ENCODE results near the gene KERA.

Gene KERA

GRCh38 chr12:91009319-91009950 is 48.4 kb downstream of the KERA start:
- no peaks in the 10 kb centered on the region for H3K9me3 ChIP-seq (ENCODE audit: control insufficient read depth, insufficient read depth, low read depth, low read length)
- CTCF ChIA-PET = interaction anchor here (0.6 to 1.0 kb wide), 4 partner anchors 31 to 838 kb away, joined by 3 read pairs; no protein-coding TSS in a partner anchor
- no peaks in the 10 kb centered on the region for H3K36me3 ChIP-seq (ENCODE audit: control insufficient read depth in 2 of 2, insufficient read depth in 1 of 2, low read length in 2 of 2)
- POLR2A ChIA-PET = no interaction called here
- TF ChIP-seq TCF7L2 (IDR thresholded peaks at IDR 0.05; ENCODE audit: borderline replicate concordance, low read depth, low read length) = no peak
- TF ChIP-seq ZNF529 (tag by site-specific recombination; IDR thresholded peaks at IDR 0.05; ENCODE audit: insufficient replicate concordance) = no peak
- TF ChIP-seq ZNF398 (tag by site-specific recombination; IDR thresholded peaks at IDR 0.05) = no peak
- TF ChIP-seq ZNF174 (tag by site-specific recombination; IDR thresholded peaks at IDR 0.05) = no peak
- TF ChIP-seq WT1 (tag by site-specific recombination; IDR thresholded peaks at IDR 0.05) = no peak
- TF ChIP-seq ZSCAN16 (tag by site-specific recombination; IDR thresholded peaks at IDR 0.05) = no peak
- TF ChIP-seq ZNF211 (tag by site-specific recombination; IDR thresholded peaks at IDR 0.05; ENCODE audit: low read depth) = no peak
- no peak for TF ChIP-seq ZNF416 (tag by site-specific recombination; IDR thresholded peaks at IDR 0.05)
- no peak for TF ChIP-seq ZFHX2 (tag by site-specific recombination; conservative IDR thresholded peaks at IDR 0.05)
- TF ChIP-seq ZNF548 (tag by site-specific recombination; IDR thresholded peaks at IDR 0.05) = no peak
- TF ChIP-seq HIC1 (tag by site-specific recombination; IDR thresholded peaks at IDR 0.05) = no peak
- no peak for TF ChIP-seq KLF9 (tag by site-specific recombination; IDR thresholded peaks at IDR 0.05; ENCODE audit: low read depth)
- TF ChIP-seq ZNF664 (tag by site-specific recombination; IDR thresholded peaks at IDR 0.05) = no peak
- H3K27ac ChIP-seq (ENCODE audit: extremely low read depth, low read depth, low read length) = no peak overlapping the region
- H3K4me1 ChIP-seq (ENCODE audit: control insufficient read depth, insufficient read depth, low read length) = peaks cover 7% of the 10 kb centered on the region; the same call in 1 of the 2 replicates
- H3K4me3 ChIP-seq (ENCODE audit: low read depth, low read length) = no peak overlapping the region

GRCh38 chr12:91007531-91008290 is 50.1 kb downstream of the KERA start:
- no peaks in the 10 kb centered on the region for H3K36me3 ChIP-seq (ENCODE audit: control insufficient read depth in 2 of 2, insufficient read depth in 1 of 2, low read length in 2 of 2)
- CTCF ChIA-PET = no interaction called here

More at GRCh38 chr12:91007531-91008290, 50.1 kb downstream of the KERA start:
- H3K9me3 ChIP-seq (ENCODE audit: control insufficient read depth, insufficient read depth, low read depth, low read length) = no peaks in the 10 kb centered on the region
- no peak overlapping the region for H3K27ac ChIP-seq (ENCODE audit: extremely low read depth, low read depth, low read length)
- TF ChIP-seq ZEB2 (tag by site-specific recombination; IDR thresholded peaks at IDR 0.05) = no peak
- TF ChIP-seq ZNF146 (tag by site-specific recombination; IDR thresholded peaks at IDR 0.05) = no peak
- no peak for TF ChIP-seq TSHZ1 (tag by site-specific recombination; IDR thresholded peaks at IDR 0.05; ENCODE audit: borderline replicate concordance)
- POLR2A ChIA-PET = no interaction called here
- H3K4me1 ChIP-seq (ENCODE audit: control insufficient read depth, insufficient read depth, low read length) = peaks cover 7% of the 10 kb centered on the region; the same call in 1 of the 2 replicates
- no peak overlapping the region for H3K4me3 ChIP-seq (ENCODE audit: low read depth, low read length)

All from HEK293 (cell line).